PC-3 (cell line): Measurements from ENCODE around the gene GALNT13. TPM values are rescaled to one million over a fixed set of nuclear protein-coding genes. Genes with fewer than 3 reads are reported as not detected.

Experiments
- ATAC-seq: fragments of 200-7000 bp; cut with Tn5 transposase; 2 replicates; pipeline ENCODE4 v1.9.1; 2020; ENCODE audit warnings: mild to moderate bottlenecking, moderate library complexity
- BruUV-seq: library from RNA; stranded (reverse); fragments of 400-500 nt; replicated peaks from 2 replicates; lab custom pipeline; 2021; lab: Mats Ljungman, UMichigan
- CTCF ChIA-PET: fragments of 300-600 bp; sonication (Branson Sonifier 250); formaldehyde crosslinking; loops from one replicate; lab custom pipeline; 2022; ENCODE audit warnings: antibody characterized with exemption; lab: Charles Lee
- POLR2A ChIA-PET: fragments of 300-600 bp; sonication (Branson Sonifier 250); formaldehyde crosslinking; loops from one replicate; lab custom pipeline; 2022; ENCODE audit warnings: antibody characterized with exemption; ENCODE audit not compliant: unreplicated experiment; lab: Charles Lee
- DNase-seq: peaks from one replicate; pipeline ENCODE4 v3.0.0-alpha.2; 2015
- H2AFZ ChIP-seq: fragments of 300-600 bp; sonication (generic); 2 replicates; pipeline ENCODE4 v1.6.0; 2016; ENCODE audit warnings: antibody characterized with exemption, low read length
- H3F3A ChIP-seq: fragments of 300-600 bp; sonication (generic); one replicate; pipeline ENCODE4 v1.6.0; 2017; ENCODE audit warnings: antibody characterized with exemption, low read length, control low read depth, mild to moderate bottlenecking; ENCODE audit not compliant: unreplicated experiment
- H3K27ac ChIP-seq: fragments of 300-600 bp; sonication (generic); 2 replicates; pipeline ENCODE4 v1.5.1; 2016; ENCODE audit warnings: mild to moderate bottlenecking, low read length
- H3K27me3 ChIP-seq: fragments of 300-600 bp; sonication (generic); 2 replicates; pipeline ENCODE4 v1.6.1; 2016; ENCODE audit warnings: low read length, mixed read lengths
- H3K36me3 ChIP-seq: fragments of 300-600 bp; sonication (generic); 2 replicates; pipeline ENCODE4 v1.6.1; 2016; ENCODE audit warnings: low read depth, mixed run types, low read length, mixed read lengths
- H3K4me1 ChIP-seq: fragments of 300-600 bp; sonication (generic); 2 replicates; pipeline ENCODE4 v1.5.1; 2016; ENCODE audit warnings: low read length; ENCODE audit not compliant: insufficient read depth
- H3K4me2 ChIP-seq: fragments of 300-600 bp; sonication (generic); 2 replicates; pipeline ENCODE4 v1.6.0; 2016; ENCODE audit warnings: low read length
- H3K4me3 ChIP-seq: fragments of 300-600 bp; sonication (generic); 2 replicates; pipeline ENCODE4 v1.5.1; 2016; ENCODE audit warnings: mild to moderate bottlenecking, low read length, mixed read lengths
- H3K79me2 ChIP-seq: fragments of 300-600 bp; sonication (generic); 2 replicates; pipeline ENCODE4 v1.6.1; 2017; ENCODE audit warnings: low read length, mixed read lengths
- H3K9ac ChIP-seq: fragments of 300-600 bp; sonication (generic); 2 replicates; pipeline ENCODE4 v1.6.0; 2016; ENCODE audit warnings: mild to moderate bottlenecking, low read length
- H3K9me2 ChIP-seq: fragments of 300-600 bp; sonication (generic); replicated peaks from 2 replicates; pipeline ENCODE4 v1.6.1; 2016; ENCODE audit warnings: mixed run types, low read length, mixed read lengths
- H3K9me3 ChIP-seq: fragments of 300-600 bp; sonication (generic); 2 replicates; pipeline ENCODE4 v1.6.1; 2016; ENCODE audit warnings: low read length, mixed read lengths
- H4K20me1 ChIP-seq: fragments of 300-600 bp; sonication (generic); 2 replicates; pipeline ENCODE4 v1.6.1; 2016; ENCODE audit warnings: low read length, mixed read lengths
- EZH2 ChIP-seq: fragments of 300-600 bp; sonication (generic); IDR thresholded peaks from one replicate; pipeline ENCODE4 v1.6.1; 2017; ENCODE audit warnings: antibody characterized with exemption, mild to moderate bottlenecking, low read length; ENCODE audit not compliant: unreplicated experiment
- EZH2phosphoT487 ChIP-seq: fragments of 300-600 bp; sonication (generic); IDR thresholded peaks from 2 replicates; pipeline ENCODE4 v1.6.1; 2018; ENCODE audit warnings: mild to moderate bottlenecking, antibody characterized with exemption, low read length, borderline replicate concordance
- intact Hi-C: fragments of 100-400 bp; cut with micrococcal nuclease; formaldehyde crosslinking; loops from 2 replicates; pipeline ENCODE4 v1.9.0; 2023
- total RNA-seq: library from RNA; depleted of rRNA; stranded (reverse); fragments of >200 nt; gene quantifications from 2 replicates; pipeline ENCODE4 v1.2.3, GENCODE V29; 2014
- TF ChIP-seq, protein P1 (sequence below): fragments of 300-600 bp; sonication (generic); conservative IDR thresholded peaks from 2 replicates; pipeline ENCODE4 v1.5.1; 2017; ENCODE audit warnings: antibody characterized with exemption, low read depth, mild to moderate bottlenecking, low read length

GALNT13 gene
- total RNA-seq, 1 experiment from 2014 or later, result 2.0 TPM

DNA sequence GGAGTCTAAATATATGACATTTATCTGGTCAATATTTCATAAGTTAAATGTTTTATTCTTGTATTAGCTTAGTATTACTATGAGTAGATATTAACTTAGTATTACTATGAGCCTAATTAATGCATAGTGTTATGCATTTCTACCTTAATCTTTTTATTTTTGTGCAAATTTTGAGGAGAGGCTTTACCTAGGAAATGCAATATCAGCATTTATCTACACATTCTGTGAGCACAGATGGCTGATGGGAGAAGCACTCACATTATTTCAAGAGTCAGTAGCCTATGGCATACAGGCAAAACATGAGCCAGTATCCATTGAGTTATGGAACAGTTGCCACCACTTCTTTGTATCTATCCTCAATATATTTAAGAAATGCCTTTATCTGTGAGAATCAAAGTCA lies 422.1 kb downstream of the GALNT13 start:
- no TSS peak for BruUV-seq
- CTCF ChIA-PET, result no interaction called here
- Histone ChIP-seq H3F3A (no peaks in the 10 kb centered on the region), H3K36me3 (no peaks in the 10 kb centered on the region), H3K4me3 (no peak overlapping the region), H3K9ac (no peak overlapping the region), H3K27me3 (no peaks in the 10 kb centered on the region), H3K79me2 (no peaks in the 10 kb centered on the region), H3K9me2 (no peaks in the 10 kb centered on the region), H2AFZ (no peak overlapping the region), H4K20me1 (no peaks in the 10 kb centered on the region), H3K4me2 (no peak overlapping the region), H3K9me3 (0 out of 2 replicates have a peak, but pooled peaks cover 5% of the 10 kb centered on the region), H3K4me1 (no peaks in the 10 kb centered on the region), H3K27ac (no peak overlapping the region)
- no peak for ATAC-seq
- no peak for TF ChIP-seq EZH2phosphoT487
- TF ChIP-seq, protein P1, sequence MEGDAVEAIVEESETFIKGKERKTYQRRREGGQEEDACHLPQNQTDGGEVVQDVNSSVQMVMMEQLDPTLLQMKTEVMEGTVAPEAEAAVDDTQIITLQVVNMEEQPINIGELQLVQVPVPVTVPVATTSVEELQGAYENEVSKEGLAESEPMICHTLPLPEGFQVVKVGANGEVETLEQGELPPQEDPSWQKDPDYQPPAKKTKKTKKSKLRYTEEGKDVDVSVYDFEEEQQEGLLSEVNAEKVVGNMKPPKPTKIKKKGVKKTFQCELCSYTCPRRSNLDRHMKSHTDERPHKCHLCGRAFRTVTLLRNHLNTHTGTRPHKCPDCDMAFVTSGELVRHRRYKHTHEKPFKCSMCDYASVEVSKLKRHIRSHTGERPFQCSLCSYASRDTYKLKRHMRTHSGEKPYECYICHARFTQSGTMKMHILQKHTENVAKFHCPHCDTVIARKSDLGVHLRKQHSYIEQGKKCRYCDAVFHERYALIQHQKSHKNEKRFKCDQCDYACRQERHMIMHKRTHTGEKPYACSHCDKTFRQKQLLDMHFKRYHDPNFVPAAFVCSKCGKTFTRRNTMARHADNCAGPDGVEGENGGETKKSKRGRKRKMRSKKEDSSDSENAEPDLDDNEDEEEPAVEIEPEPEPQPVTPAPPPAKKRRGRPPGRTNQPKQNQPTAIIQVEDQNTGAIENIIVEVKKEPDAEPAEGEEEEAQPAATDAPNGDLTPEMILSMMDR, result no peak
- TF ChIP-seq EZH2, result no peak
- intact Hi-C loops, result no loop called here
- DNase-seq, result no peak
- POLR2A ChIA-PET, result no interaction called here

DNA sequence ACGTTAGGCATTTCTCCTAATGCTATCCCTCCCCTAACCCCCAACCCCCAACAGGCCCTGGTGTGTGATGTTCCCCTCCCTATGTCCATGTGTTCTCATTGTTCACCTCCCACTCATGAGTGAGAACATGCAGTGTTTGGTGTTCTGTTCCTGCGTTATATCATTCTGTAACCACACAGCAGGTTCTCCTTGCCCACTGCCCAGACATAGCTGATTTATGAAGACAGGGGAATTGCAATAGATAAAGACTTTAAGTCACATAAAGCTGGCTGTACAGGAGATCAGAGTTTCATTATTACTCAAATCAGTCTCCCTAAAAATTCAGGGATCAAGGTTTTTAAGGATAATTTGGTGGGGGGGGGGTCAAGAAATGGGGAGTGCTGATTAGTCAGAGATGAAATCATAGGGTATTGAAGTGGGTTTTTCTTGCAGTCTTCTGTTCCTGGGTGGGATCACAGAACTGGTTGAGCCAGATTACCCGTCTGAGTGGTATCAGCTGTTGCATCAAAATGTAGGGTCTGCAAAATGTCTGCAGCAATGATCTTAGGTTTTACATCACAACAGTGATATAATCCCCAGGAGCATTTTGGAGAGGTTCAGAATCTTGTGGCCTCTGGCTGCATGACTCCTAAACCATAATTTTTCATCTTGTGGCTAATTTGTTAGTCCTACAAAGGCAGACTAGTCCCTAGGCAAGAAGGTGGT lies 434.7 kb downstream of the GALNT13 start:
- Histone ChIP-seq H3K36me3 (no peaks in the 10 kb centered on the region), H3K4me3 (no peak overlapping the region), H3K9ac (no peak overlapping the region), H3K9me2 (no peaks in the 10 kb centered on the region), H3F3A (no peaks in the 10 kb centered on the region), H3K27ac (no peak overlapping the region), H2AFZ (no peak overlapping the region), H4K20me1 (no peaks in the 10 kb centered on the region), H3K9me3 (no peaks in the 10 kb centered on the region), H3K79me2 (no peaks in the 10 kb centered on the region), H3K27me3 (no peaks in the 10 kb centered on the region), H3K4me2 (no peak overlapping the region), H3K4me1 (no peaks in the 10 kb centered on the region)
- TF ChIP-seq EZH2phosphoT487, result no peak
- TF ChIP-seq EZH2, result no peak
- TF ChIP-seq, protein P1, result no peak
- POLR2A ChIA-PET, result no interaction called here
- intact Hi-C loops, result no loop called here
- no TSS peak for BruUV-seq
- no peak for DNase-seq
- no peak for ATAC-seq
- CTCF ChIA-PET, result no interaction called here

DNA sequence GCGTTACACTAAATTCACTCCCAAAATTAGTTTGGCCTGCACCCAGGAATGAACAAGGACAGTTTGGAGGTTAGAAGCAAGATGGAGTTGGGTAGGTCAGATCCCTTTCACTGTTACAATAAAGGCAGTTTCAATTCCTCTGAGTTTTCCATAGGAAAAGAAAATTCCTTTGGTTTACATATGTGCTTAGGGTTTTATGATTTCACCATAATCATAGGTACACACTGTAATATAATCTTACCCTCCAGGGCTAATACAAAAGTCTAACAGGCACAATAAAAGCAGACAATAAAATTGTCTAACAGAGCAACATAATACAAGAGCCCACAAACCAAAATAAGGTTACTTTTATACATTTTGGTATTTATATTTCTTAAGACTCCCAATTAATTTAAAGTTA lies 435.3 kb downstream of the GALNT13 start:
- H3K9me2 ChIP-seq, result no peaks in the 10 kb centered on the region
- ChIA-PET POLR2A (no interaction called here), CTCF (no interaction called here)
- no peaks in the 10 kb centered on the region for H3F3A ChIP-seq
- no peaks in the 10 kb centered on the region for H3K27me3 ChIP-seq
- TF ChIP-seq EZH2 (no peak), EZH2phosphoT487 (no peak)
- TF ChIP-seq, protein P1, result no peak
- H3K27ac ChIP-seq, result no peak overlapping the region
- no peaks in the 10 kb centered on the region for H3K4me1 ChIP-seq
- no peak overlapping the region for H2AFZ ChIP-seq
- no TSS peak for BruUV-seq
- DNase-seq, result no peak
- H3K36me3 ChIP-seq, result no peaks in the 10 kb centered on the region
- no peak overlapping the region for H3K4me2 ChIP-seq
- intact Hi-C loops, result no loop called here
- no peaks in the 10 kb centered on the region for H4K20me1 ChIP-seq
- no peak overlapping the region for H3K4me3 ChIP-seq
- H3K79me2 ChIP-seq, result no peaks in the 10 kb centered on the region
- no peak overlapping the region for H3K9ac ChIP-seq
- H3K9me3 ChIP-seq, result no peaks in the 10 kb centered on the region
- no peak for ATAC-seq
